ENCODE data around the gene TMEM129.
"Not testable (repeated sequence)": the region's sequence is repeated elsewhere in the genome, so short reads cannot be mapped to it uniquely, and the experiment has no call there.

The TMEM129 gene

GRCh38 chr4:1674682-1675081, 46.4 kb downstream of the TMEM129 start:
- H3K9me2 ChIP-seq (replicated peaks; ENCODE audit: control insufficient read depth, low read length), result no peaks in the 10 kb centered on the region
- H3K27me3 ChIP-seq (ENCODE audit: control insufficient read depth, low read length), result no peaks in the 10 kb centered on the region
- TF ChIP-seq EZH2phosphoT487 (IDR thresholded peaks at IDR 0.05; ENCODE audit: borderline replicate concordance, low read length) (no peak), CTCF (IDR thresholded peaks at IDR 0.05; ENCODE audit: low read depth, low read length, poor library complexity, severe bottlenecking) (no peak)
- H3K9me3 ChIP-seq (ENCODE audit: control insufficient read depth, insufficient read depth, low read length), result no peaks in the 10 kb centered on the region
- H3F3A ChIP-seq (ENCODE audit: control insufficient read depth, insufficient read depth), result no peaks in the 10 kb centered on the region
- H3K79me2 ChIP-seq (ENCODE audit: control insufficient read depth, low read length), result no peaks in the 10 kb centered on the region
- H4K20me1 ChIP-seq (ENCODE audit: control insufficient read depth, insufficient read depth, low read depth, low read length), result no peaks in the 10 kb centered on the region
- H3K4me1 ChIP-seq (ENCODE audit: control insufficient read depth, low read length), result no peaks in the 10 kb centered on the region
- no peak overlapping the region for H3K27ac ChIP-seq (ENCODE audit: low read depth, low read length)
- H3K4me3 ChIP-seq (ENCODE audit: low read length), result no peak overlapping the region
- H3K4me2 ChIP-seq (ENCODE audit: low read length), result no peak overlapping the region
- H3K36me3 ChIP-seq (ENCODE audit: control insufficient read depth, low read length), result no peaks in the 10 kb centered on the region

- no peaks in the 10 kb centered on the region for H3K4me1 ChIP-seq (ENCODE audit: control insufficient read depth, low read length)
- no peaks in the 10 kb centered on the region for H3K27me3 ChIP-seq (ENCODE audit: control insufficient read depth, low read length)
- H3K27ac ChIP-seq (ENCODE audit: low read depth, low read length), result no peak overlapping the region
- TF ChIP-seq EZH2phosphoT487 (IDR thresholded peaks at IDR 0.05; ENCODE audit: borderline replicate concordance, low read length), result no peak
- TF ChIP-seq CTCF (IDR thresholded peaks at IDR 0.05; ENCODE audit: low read depth, low read length, poor library complexity, severe bottlenecking), result no peak
- H3F3A ChIP-seq (ENCODE audit: control insufficient read depth, insufficient read depth), result no peaks in the 10 kb centered on the region
- H3K36me3 ChIP-seq (ENCODE audit: control insufficient read depth, low read length), result no peaks in the 10 kb centered on the region
- H3K79me2 ChIP-seq (ENCODE audit: control insufficient read depth, low read length), result no peaks in the 10 kb centered on the region
- H3K9me2 ChIP-seq (replicated peaks; ENCODE audit: control insufficient read depth, low read length), result no peaks in the 10 kb centered on the region
- no peak overlapping the region for H3K4me2 ChIP-seq (ENCODE audit: low read length)
- no peak overlapping the region for H3K4me3 ChIP-seq (ENCODE audit: low read length)
- H3K9me3 ChIP-seq (ENCODE audit: control insufficient read depth, insufficient read depth, low read length), result no peaks in the 10 kb centered on the region
- H4K20me1 ChIP-seq (ENCODE audit: control insufficient read depth, insufficient read depth, low read depth, low read length), result no peaks in the 10 kb centered on the region
These were observed 47.5 kb downstream of the TMEM129 start for GRCh38 chr4:1673671-1674070.

- H3K79me2 ChIP-seq (ENCODE audit: control insufficient read depth, low read length); H4K20me1 ChIP-seq (ENCODE audit: control insufficient read depth, insufficient read depth, low read depth, low read length); H3K36me3 ChIP-seq (ENCODE audit: control insufficient read depth, low read length); H3K4me3 ChIP-seq (ENCODE audit: low read length); H3K9me2 ChIP-seq (replicated peaks; ENCODE audit: control insufficient read depth, low read length); H3K27ac ChIP-seq (ENCODE audit: low read depth, low read length); H3K4me2 ChIP-seq (ENCODE audit: low read length); H3K4me1 ChIP-seq (ENCODE audit: control insufficient read depth, low read length); H3K27me3 ChIP-seq (ENCODE audit: control insufficient read depth, low read length); H3F3A ChIP-seq (ENCODE audit: control insufficient read depth, insufficient read depth); H3K9me3 ChIP-seq (ENCODE audit: control insufficient read depth, insufficient read depth, low read length): not testable (repeated sequence)
These were observed 50.1 kb downstream of the TMEM129 start for GRCh38 chr4:1671011-1671410.

GRCh38 chr4:1670279-1670678, 50.8 kb downstream of the TMEM129 start:
- Histone ChIP-seq H3K79me2 (ENCODE audit: control insufficient read depth, low read length) (no peaks in the 10 kb centered on the region), H3K4me2 (ENCODE audit: low read length) (no peak overlapping the region)
- TF ChIP-seq EZH2phosphoT487 (IDR thresholded peaks at IDR 0.05; ENCODE audit: borderline replicate concordance, low read length), result no peak
- TF ChIP-seq CTCF (IDR thresholded peaks at IDR 0.05; ENCODE audit: low read depth, low read length, poor library complexity, severe bottlenecking), result no peak

More at GRCh38 chr4:1670279-1670678, 50.8 kb downstream of the TMEM129 start:
- no peaks in the 10 kb centered on the region for H3K36me3 ChIP-seq (ENCODE audit: control insufficient read depth, low read length)
- H3K9me2 ChIP-seq (replicated peaks; ENCODE audit: control insufficient read depth, low read length), result no peaks in the 10 kb centered on the region
- peaks cover 7% of the 10 kb centered on the region; the same call in 1 of the 2 replicates for H3K9me3 ChIP-seq (ENCODE audit: control insufficient read depth, insufficient read depth, low read length)
- no peak overlapping the region for H3K4me3 ChIP-seq (ENCODE audit: low read length)
- H3K27me3 ChIP-seq (ENCODE audit: control insufficient read depth, low read length), result no peaks in the 10 kb centered on the region
- no peaks in the 10 kb centered on the region for H4K20me1 ChIP-seq (ENCODE audit: control insufficient read depth, insufficient read depth, low read depth, low read length)
- no peak overlapping the region for H3K27ac ChIP-seq (ENCODE audit: low read depth, low read length)
- H3F3A ChIP-seq (ENCODE audit: control insufficient read depth, insufficient read depth), result peaks cover 8% of the 10 kb centered on the region; the same call in 1 of the 2 replicates
- no peaks in the 10 kb centered on the region for H3K4me1 ChIP-seq (ENCODE audit: control insufficient read depth, low read length)
